NCI-H1436 (cell line): ENCODE data around the gene COL4A3.
"Not testable (repeated sequence)": the region's sequence is repeated elsewhere in the genome, so short reads cannot be mapped to it uniquely, and the experiment has no call there.

ENCODE experiments used
- DNase-seq: peaks from one replicate; lab custom pipeline; 2025; lab: John Stamatoyannopoulos, UW

Gene COL4A3

DNA sequence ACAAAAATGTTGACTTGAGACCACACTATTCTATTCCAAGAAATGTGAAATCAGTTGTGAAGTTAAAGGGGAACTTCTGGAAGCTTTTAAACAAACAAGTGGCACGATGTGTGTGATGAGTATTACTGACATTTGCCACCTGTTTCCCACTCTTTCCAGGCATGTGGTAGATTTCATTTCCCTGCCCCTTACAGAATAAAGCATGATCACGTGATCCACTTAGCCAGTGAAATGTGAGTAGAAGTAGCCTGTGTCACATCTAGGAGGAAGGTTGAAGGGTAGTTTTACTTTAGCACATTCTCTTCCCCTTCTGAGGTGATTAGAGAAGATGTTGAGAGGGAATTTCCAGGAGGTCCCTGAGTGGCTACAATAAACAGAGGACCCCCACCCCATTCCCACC, 4.3 kb upstream of the COL4A3 start:
- DNase-seq, result no peak

DNA sequence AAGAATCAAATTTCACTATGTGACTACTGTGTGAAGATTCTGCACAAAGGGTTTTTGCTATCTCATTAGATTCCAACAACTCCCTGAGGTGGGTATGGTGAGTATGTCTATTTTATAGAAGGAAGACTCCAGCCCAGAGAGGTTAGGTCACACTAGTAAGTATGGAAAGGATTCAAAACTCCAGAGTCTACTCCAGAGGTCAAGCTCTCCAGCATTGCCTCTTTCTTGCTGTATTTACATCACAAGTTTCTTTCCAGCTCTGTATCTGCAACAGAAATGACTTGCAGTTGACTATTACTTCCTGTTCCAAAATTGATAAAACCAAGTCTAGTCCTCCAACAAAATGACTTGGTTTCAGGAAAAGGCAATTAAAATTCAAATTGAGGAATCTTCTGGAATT, 2.5 kb upstream of the COL4A3 start:
- no peak for DNase-seq

DNA sequence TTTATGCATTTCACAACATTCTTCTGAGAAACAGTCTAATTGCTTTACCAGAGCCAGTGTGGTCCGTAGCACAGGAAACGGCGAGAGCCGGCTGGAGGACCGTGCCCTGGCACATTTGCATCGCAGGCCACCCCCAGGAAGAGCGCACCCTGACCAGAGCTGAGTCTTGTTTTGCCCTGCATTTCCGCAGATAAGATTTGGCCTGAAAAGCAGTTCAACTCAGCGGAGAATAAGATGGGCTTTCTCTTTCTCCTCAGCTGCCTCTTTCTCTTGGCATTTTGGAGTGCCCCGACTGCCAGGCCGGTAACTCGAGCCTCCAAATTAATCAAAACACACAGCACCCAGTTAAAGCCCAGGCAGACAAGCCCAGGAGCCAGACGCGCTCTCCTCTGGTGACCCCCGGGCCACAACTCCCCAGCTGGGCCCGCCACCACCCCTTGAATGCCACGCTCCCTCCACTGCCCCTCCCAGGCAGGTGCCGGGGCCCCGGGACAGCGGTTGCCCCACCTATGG, 883 bp upstream of the COL4A3 start:
- DNase-seq, result no peak

DNA sequence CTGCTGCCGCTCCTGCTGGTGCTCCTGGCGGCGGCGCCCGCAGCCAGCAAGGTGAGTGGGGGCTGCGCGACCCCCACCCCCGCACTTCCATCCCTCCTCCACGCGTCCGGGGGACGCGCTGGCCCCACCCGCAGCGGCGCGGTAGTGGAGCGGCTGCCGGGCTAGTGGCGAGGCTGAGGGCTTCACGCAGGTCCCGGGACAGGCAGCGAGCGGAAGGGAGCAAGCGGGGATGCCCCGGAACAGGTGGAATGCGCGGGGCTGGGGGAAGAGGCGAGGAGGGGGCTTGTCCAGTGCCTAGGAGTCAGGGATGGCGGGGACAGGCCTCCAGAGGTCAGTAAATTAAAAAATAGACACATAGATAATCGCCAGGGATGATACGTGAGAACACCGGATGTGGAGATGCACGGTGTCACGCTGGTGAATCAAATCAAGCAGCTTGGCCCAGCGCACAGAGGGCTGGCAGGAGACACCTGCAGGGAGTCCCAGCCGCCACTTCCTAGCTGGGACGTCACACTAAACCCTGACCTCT, 403 bp downstream of the COL4A3 start:
- no peak for DNase-seq

DNA sequence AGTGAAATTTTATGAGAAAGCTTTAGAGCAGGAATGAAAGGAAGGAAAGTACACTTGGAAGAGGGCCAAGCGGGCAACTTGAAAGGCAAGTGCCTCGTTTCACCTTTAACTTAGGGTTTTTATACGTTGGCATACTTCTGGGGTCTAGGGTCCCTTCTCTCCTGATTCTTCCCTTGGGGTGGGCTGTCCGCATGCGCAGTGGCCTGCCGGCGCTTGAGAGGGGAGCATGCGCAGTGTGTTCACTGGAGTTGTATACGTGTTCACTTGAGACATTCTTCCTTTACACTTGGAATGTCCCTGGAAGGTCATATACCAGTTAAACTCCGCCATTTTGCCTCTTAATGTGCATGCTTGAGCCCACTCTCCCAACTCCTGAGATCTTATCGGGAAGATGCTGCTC, 7.4 kb downstream of the COL4A3 start:
- not testable (repeated sequence) for DNase-seq

DNA sequence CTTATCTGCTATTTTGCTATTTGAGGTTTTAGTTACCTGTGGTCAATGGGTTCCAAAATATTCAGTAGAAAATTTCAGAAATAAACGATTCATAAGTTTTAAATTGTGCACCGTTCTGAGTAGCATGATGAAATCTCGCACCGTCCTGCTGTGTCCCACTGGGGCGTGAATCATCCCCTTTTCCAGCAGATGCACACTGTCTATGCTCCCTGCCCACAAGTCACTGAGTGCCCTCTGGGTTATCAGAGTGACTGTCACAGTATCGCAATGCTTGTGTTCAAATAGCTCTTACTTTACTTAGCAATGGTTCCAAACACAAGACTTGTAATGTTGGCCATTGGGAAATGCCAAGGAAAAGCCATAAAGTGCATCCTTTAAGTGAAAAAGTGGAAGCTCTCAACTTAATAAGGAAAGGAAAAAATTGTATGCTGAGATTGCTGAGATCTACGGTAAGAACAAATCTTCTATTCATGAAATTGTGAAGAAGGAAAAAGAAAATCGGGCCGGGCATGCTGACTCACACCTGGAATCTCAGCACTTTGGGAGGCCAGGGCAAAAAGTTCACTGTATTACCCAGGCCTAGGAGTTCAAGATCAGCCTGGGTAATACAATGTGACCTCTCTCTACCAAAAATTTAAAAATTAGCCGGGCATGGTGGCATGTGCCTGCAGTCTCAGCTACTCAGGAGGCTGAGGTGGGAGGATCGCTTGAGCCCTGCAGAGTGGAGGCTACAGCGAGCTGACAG, 13.3 kb downstream of the COL4A3 start:
- no peak for DNase-seq

DNA sequence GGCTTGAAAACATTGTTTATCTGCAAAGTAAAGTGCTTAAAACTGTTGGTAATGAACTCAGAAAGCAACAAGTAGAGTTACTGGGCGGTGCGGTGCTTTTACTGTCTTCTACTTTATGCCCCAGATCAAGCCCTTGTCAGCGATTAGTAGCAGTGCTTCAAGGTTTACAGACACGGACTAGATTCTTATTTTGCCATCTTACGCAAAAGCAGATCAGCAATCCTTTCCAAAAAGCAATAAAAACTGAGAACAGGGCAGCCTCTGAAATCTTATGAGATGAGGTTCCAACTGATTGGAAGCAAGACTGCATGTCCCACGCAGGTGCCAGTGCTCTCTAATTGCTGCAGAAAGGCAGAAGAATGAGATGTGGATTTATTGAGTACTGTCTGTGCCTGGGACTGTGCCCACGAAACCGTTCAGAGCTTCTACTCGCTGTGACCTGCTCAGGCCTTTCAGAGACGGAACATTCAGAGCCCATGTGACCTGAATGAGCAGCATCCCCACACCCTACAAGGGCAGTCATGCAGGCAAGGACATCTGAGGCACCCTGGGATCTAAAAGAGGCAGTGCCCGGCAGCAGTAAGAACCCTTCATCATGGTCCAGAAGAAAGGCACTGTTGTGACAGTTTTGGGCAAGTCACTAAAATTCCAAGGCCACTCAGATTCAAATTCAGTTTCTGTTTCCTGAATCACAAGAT, 15.7 kb downstream of the COL4A3 start:
- DNase-seq, result no peak

DNA sequence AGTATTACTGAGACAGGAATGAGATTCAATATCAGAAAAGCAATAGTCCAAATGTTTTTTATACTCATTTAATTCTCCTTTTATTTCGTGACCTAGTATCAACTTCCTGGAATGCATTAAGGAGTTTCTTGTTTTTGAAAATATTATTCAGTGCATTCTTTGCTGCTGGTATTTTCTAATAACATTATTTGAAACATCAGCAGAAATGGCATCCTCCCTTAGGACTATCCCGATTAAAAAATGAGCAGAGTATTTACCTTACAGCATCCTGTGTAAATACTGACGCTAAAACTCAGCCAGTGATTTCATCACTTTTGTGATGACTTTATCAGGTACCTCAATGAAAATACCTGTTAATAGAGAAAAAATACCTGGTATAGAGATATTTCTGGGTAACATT, 16.3 kb downstream of the COL4A3 start:
- no peak for DNase-seq

DNA sequence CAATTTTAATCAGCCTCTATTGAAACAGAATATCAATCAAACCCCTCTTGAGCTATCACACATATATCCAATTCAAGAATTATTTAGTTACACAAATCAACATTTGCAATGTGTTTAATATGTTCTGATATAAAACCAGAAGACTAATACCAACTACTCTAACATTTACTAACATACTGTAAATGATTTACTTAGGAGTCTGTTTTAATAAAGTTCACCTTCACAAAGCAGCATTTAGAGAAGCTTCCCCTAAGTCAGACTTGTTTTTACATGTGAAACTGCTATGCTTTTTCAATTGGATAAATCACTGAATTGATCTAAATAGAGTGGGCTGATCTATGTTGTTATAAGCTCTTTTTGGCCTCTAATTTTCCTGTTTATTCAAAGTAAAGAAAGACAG, 18.3 kb downstream of the COL4A3 start:
- DNase-seq, result no peak

DNA sequence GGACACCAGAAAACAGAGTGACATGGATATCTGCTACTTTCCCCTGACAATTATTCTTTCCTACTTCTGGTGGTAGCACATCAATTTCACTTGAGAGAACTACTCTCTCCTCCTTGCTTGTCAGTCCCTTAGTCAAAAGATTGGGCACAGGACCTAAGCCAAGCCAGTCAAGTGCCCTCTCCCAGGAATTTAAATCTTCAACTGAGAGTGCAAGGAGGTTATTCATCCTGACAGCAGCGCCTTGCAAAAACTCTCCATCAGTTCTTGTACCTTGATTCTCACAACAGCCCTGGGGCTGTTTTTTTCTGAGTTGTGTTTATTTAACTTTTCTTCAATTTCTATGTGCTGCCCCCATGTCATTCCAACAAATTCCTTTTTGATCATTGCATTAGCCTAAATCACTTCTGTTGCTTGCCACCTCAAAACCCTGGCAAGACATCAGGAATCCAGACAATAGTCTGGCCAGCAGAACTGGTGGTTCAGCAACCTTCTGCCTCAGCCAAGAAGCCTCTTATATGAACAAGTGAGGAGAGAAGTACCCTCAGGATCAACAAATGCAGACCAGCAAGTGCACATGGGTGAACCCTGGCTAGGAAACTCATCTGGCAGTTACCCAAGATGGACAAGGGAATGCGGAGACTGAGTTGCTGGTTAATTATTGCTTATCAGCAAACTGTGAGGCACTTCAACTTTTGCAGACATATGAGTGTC, 19.4 kb downstream of the COL4A3 start:
- DNase-seq, result no peak

DNA sequence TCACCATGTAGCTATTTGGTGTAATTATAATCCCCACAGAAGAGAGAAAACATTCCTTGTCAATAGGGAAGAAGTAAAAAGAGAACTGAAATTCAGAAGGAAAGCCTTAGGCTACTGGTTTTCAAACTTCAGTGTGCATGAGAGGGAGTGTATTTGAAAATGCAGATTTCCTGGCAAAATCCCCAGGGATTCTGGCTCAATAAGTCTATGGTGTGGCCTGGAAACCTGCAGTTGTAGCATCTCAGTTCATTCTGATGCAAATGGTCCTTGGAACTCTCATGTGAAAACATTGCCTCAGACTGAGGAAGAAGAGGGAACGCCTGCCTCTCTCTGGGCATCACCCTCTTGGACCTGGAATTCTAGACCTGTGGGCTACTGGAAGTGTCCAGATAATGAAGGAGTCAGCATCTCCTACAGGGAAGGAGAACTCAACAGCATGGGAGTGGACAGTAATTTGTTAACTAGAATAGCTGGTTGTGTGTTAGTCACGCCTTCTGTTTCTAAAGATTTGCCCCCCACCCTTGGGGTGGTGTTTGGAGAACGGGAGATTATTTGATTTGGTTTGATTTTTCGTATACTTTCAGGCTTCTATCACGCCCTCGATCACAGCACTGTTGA, 21.3 kb downstream of the COL4A3 start:
- no peak for DNase-seq

DNA sequence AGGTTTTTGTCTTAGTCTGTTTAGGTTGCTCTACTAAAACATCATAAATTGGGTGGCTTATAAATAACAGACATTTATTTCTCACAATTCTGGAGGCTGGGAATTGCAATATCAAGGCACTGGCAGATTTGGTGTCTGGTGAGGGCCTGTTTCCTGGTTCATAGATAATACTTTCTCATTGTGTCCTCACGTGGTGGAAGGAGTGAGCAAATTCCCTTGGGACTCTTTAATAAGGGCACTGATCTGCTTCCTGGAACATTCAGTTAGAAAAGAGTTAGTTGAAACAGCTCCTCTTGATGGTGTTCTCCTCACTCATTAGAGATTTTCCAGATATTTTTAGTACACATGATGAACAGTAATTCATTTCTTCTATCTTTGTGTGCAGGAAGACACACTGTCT, 22.3 kb downstream of the COL4A3 start:
- no peak for DNase-seq

DNA sequence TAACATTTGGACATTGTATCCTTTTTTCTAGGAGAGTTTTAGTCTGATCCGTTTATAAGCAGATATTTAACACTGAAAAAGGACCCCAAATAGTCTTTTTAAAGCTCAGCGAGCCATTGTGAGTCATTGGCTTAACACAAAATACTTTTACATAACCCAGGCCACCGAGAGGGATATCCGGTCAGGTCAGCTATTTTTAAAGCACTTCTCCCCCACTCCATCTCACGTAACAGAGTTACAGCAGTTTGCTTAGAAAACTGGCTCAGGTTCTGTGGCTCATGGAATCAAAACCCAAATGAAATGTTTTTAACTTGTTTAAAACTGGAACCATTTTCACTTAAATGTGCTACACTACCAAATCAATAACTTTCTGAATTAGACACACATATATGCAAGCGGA, 23.9 kb downstream of the COL4A3 start:
- DNase-seq, result no peak

DNA sequence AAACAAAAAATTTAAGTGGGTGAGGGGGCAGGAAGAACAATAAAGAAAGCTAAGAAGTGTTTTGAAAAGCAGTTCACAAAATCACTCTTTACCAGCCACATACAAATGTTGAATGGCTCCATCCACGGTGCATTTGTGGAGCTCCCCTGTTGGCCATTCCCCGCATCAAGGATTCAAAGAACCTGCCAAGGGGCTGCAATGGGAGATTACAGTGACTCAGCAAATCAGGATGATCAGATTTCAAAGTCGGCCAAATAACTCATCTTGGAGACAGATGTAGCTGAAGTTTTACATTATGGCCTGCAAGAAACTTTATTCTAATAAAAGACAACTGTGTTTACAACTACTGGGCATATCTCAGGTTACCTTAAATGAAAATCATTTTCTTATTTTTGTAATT, 26.9 kb downstream of the COL4A3 start:
- DNase-seq, result no peak

DNA sequence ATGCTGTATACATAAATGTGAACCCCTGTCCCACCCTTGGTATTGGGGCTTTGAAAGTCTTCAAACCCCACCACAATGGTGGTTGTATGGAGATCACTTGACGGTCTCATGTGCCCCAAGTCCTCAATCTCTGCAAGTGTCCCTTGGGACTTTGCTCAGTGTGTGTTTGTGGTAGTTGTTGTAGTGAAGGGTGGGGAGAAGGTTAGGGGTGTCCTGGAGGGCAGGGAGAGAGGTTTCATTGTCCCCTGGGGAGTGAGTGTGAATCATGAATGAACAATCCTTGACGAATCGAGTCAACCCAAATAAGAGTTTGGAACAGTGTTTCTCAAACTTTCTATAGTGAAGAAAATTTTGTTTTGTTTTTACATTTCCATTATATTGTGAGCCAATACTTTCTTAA, 28.1 kb downstream of the COL4A3 start:
- DNase-seq, result no peak

DNA sequence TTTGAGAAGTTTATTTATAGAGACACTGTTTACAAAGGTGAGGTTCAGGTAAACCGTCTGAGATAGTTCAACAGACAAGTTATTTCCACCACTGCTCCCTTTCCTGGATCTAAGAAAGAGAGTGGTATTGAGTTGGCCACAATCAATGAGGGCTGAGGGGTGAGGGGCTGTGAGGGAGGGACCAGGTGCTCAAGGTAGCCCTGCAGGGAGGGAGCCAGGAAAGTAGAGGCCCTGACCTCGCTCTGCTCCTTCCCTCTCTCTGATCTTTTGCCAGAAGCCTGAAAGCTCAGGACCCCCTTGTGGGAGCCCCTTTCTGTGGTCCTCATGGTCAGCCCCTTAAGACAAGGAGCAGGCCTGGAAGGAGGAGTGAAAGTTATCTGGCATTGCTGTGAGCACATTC, 29.8 kb downstream of the COL4A3 start:
- no peak for DNase-seq

DNA sequence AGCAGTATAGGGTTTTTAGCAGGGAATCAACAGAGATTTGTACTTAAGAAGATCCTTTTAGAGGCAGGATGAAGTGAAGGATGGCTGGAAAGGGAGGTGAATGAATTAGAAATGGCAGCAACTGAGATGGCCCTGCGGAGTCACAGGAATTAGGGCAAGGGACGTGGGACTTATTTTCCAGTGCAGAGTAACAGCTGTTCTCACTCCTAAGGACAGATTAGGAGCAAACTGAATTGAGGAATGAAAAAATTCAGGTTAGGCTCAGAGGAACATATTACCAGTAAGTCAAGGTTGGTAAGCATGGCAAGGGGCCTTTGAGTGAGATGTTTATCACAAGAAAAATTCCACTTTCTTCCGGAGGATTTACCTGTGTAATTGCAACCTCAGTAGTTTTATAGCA, 34.4 kb downstream of the COL4A3 start:
- DNase-seq, result no peak

DNA sequence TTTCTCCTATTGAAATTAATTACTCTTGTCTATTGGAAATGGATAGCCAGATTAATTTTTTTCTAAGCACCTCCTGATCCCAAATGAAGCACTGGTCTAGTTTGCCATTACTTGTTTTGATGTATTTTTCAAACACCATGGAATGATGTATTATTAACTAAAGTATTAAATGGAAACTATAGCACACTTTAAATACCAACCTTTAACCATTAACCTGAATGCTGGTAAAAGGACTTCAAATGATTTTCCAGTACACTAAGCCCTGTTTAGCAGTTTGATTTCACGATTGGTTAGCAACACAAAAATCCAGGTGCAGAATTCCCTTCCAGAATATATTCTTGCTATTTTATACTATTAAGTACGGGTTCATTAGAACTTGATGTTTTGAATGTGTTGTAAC, 37.3 kb downstream of the COL4A3 start:
- DNase-seq, result no peak

DNA sequence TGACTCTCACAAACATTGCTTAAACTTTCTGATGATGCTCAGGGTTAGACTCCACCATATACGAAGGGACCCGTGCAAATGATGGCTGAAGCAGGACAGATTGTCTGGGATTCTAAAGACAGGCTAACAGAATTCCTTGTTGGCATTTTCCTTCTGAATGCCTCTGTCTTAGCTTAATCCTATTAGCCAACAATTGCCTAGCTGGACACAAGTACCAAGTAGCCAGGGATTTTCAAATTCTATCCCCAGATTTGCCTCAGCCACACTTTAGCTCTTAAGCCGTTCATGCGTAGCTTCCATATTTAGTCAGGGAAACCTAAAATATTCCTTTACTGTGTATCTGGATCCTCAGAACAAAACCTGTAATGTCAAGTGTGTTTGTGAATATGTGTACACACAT, 40.0 kb downstream of the COL4A3 start:
- DNase-seq, result no peak

DNA sequence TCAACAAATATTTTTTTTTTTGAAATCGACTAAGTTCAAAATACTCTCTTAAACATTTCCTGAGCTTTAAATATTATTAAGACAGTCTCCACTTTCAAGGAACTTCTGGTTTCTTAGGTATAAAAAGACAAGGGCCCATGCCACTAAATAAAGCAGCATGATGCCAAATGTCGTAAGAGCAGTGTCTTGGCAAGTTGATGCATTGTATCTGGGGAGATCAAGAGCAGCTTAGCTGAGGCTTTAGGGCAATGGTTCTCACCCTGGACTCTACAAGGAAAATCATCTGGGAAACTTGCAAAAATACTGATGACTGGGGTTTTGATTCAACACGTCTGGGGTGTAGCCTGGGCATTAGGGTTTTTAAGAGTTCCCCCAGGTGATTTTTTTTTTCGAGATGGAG, 41.3 kb downstream of the COL4A3 start:
- no peak for DNase-seq

DNA sequence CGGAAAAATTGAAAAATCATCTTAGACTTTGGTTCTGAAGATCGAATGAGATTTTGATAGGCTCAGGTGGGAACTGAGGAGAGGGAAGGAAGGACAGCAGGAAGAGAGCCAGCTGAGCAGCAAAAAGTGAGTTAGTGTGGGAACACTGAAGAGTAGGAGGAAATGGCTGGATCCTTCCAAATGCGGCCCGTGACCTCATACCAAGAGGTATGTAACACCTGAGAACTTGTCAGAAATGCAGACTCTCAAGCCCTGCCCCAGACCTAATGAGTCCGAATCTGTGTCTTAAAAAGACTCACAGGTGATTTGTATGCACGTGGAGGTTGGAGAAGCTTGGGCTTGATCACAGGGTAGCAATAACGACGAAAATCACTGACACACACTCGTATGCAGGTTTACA, 42.0 kb downstream of the COL4A3 start:
- no peak for DNase-seq

DNA sequence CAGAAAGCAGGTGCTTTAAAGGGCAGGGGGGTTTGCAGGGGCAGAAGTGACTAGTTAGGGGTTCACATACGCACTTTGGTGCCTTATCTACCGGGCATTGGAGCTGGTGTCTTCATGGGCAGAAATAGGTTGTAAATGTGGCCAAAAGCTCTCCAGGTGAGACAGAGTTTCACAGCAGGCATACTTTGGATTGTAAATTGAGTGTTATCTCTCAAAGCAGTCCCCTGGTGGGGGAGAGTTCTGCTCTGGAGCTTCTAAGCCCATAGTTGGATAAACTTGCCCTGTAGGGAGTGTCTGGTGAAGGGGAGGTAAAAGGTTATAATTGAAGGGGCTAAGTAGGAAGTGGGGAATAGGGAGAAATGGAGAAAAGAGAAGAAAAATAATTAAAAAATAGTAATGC, 43.1 kb downstream of the COL4A3 start:
- DNase-seq, result no peak
